ENCODE results near the gene NCF2.
A peak's percentile ranks its signal among the peaks of the same experiment; 100 is the strongest.

GRCh38 chr1:183609313-183609712 is 19.1 kb upstream of the NCF2 start:
- no peak for TF ChIP-seq EZH2 (IDR thresholded peaks at IDR 0.05; ENCODE audit: borderline replicate concordance, low read depth, low read length, poor library complexity, severe bottlenecking)
- peak; percentile 72 for TF ChIP-seq CTCF (conservative IDR thresholded peaks at IDR 0.05; ENCODE audit: low read depth, low read length)

All from A673 (cell line).